ENCODE data around the gene USP17L27. TPM values are rescaled to one million over a fixed set of nuclear protein-coding genes. Genes with fewer than 3 reads are reported as not detected.
A peak's percentile ranks its signal among the peaks of the same experiment; 100 is the strongest.
"Not testable (repeated sequence)": the region's sequence is repeated elsewhere in the genome, so short reads cannot be mapped to it uniquely, and the experiment has no call there.

Gene USP17L27, protein sequence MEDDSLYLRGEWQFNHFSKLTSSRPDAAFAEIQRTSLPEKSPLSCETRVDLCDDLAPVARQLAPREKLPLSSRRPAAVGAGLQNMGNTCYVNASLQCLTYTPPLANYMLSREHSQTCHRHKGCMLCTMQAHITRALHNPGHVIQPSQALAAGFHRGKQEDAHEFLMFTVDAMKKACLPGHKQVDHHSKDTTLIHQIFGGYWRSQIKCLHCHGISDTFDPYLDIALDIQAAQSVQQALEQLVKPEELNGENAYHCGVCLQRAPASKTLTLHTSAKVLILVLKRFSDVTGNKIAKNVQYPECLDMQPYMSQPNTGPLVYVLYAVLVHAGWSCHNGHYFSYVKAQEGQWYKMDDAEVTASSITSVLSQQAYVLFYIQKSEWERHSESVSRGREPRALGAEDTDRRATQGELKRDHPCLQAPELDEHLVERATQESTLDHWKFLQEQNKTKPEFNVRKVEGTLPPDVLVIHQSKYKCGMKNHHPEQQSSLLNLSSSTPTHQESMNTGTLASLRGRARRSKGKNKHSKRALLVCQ
- polyA plus RNA-seq (2012; ENCODE audit: missing spikeins): not detected

DNA sequence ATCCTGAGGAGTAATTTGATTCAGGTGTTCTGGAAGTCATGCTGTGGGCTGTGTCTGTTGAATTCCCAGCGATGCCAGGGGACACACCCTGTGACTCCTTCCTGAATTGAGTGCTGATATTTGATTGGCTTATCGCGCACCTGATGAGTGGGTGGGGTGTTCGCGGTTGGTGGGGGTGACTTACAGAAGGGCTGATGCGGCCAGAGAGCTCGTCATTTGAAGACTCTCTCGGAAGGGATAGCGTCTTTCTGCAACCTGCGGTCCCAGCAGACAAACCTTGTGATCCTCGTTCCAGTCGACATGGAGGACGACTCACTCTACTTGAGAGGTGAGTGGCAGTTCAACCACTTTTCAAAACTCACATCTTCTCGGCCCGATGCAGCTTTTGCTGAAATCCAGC, at the start of gene USP17L27:
Gene USP17L27, plus strand, starts transcription at position 301 of the 400 bp plus-strand sequence. Its CDS starts 0 bp downstream, at position 301.
- DNase-seq (ENCODE audit: insufficient read length); FAIRE-seq: not testable (repeated sequence)

DNA sequence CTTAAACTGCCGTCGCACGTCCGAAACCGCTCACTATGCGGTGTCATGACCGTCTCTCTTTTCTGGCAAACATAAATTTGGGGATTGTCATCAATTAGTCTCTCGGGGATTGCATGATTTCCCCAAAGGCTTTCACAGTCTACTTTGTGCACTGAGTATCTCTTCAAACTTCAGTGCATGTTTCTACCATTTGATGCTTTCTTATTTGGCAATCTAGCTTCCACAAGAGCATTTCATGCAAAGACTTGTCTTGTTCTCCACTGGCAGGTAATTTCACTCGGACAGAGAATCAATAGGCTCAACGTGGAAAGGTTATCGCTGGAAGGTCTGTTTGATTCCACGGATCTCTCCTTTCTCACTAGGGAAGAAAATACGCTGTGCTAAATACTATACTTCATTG, 19.8 kb upstream of the USP17L27 start:
- not testable (repeated sequence) for FAIRE-seq; DNase-seq (ENCODE audit: insufficient read length)

DNA sequence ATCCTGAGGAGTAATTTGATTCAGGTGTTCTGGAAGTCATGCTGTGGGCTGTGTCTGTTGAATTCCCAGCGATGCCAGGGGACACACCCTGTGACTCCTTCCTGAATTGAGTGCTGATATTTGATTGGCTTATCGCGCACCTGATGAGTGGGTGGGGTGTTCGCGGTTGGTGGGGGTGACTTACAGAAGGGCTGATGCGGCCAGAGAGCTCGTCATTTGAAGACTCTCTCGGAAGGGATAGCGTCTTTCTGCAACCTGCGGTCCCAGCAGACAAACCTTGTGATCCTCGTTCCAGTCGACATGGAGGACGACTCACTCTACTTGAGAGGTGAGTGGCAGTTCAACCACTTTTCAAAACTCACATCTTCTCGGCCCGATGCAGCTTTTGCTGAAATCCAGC, 19.1 kb upstream of the USP17L27 start, which contains the start of gene USP17L24:
Gene USP17L24, plus strand, starts transcription at position 301 of the 400 bp plus-strand sequence. Its CDS starts 0 bp downstream, at position 301.
- not testable (repeated sequence) for DNase-seq (ENCODE audit: insufficient read length); FAIRE-seq

DNA sequence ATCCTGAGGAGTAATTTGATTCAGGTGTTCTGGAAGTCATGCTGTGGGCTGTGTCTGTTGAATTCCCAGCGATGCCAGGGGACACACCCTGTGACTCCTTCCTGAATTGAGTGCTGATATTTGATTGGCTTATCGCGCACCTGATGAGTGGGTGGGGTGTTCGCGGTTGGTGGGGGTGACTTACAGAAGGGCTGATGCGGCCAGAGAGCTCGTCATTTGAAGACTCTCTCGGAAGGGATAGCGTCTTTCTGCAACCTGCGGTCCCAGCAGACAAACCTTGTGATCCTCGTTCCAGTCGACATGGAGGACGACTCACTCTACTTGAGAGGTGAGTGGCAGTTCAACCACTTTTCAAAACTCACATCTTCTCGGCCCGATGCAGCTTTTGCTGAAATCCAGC, 14.3 kb upstream of the USP17L27 start, which contains the start of gene USP17L25:
Gene USP17L25, plus strand, starts transcription at position 301 of the 400 bp plus-strand sequence. Its CDS starts 0 bp downstream, at position 301.
- not testable (repeated sequence) for DNase-seq (ENCODE audit: insufficient read length); FAIRE-seq

DNA sequence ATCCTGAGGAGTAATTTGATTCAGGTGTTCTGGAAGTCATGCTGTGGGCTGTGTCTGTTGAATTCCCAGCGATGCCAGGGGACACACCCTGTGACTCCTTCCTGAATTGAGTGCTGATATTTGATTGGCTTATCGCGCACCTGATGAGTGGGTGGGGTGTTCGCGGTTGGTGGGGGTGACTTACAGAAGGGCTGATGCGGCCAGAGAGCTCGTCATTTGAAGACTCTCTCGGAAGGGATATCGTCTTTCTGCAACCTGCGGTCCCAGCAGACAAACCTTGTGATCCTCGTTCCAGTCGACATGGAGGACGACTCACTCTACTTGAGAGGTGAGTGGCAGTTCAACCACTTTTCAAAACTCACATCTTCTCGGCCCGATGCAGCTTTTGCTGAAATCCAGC, 9.6 kb upstream of the USP17L27 start, which contains the start of gene USP17L26:
Gene USP17L26, plus strand, starts transcription at position 301 of the 400 bp plus-strand sequence. Its CDS starts 0 bp downstream, at position 301.
- not testable (repeated sequence) for FAIRE-seq

DNA sequence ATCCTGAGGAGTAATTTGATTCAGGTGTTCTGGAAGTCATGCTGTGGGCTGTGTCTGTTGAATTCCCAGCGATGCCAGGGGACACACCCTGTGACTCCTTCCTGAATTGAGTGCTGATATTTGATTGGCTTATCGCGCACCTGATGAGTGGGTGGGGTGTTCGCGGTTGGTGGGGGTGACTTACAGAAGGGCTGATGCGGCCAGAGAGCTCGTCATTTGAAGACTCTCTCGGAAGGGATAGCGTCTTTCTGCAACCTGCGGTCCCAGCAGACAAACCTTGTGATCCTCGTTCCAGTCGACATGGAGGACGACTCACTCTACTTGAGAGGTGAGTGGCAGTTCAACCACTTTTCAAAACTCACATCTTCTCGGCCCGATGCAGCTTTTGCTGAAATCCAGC, 4.8 kb upstream of the USP17L27 start, which contains the start of gene USP17L5:
Gene USP17L5, plus strand, starts transcription at position 301 of the 400 bp plus-strand sequence. Its CDS starts 0 bp downstream, at position 301.
- not testable (repeated sequence) for DNase-seq (ENCODE audit: insufficient read length); FAIRE-seq

More for the DNA sequence above, 9.6 kb upstream of the USP17L27 start, which contains the start of gene USP17L26:
- DNase-seq (ENCODE audit: insufficient read length): not testable (repeated sequence)

DNA sequence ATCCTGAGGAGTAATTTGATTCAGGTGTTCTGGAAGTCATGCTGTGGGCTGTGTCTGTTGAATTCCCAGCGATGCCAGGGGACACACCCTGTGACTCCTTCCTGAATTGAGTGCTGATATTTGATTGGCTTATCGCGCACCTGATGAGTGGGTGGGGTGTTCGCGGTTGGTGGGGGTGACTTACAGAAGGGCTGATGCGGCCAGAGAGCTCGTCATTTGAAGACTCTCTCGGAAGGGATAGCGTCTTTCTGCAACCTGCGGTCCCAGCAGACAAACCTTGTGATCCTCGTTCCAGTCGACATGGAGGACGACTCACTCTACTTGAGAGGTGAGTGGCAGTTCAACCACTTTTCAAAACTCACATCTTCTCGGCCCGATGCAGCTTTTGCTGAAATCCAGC, 4.6 kb downstream of the USP17L27 start, which contains the start of gene USP17L28:
Gene USP17L28, plus strand, starts transcription at position 301 of the 400 bp plus-strand sequence. Its CDS starts 0 bp downstream, at position 301.
- not testable (repeated sequence) for DNase-seq (ENCODE audit: insufficient read length); FAIRE-seq

DNA sequence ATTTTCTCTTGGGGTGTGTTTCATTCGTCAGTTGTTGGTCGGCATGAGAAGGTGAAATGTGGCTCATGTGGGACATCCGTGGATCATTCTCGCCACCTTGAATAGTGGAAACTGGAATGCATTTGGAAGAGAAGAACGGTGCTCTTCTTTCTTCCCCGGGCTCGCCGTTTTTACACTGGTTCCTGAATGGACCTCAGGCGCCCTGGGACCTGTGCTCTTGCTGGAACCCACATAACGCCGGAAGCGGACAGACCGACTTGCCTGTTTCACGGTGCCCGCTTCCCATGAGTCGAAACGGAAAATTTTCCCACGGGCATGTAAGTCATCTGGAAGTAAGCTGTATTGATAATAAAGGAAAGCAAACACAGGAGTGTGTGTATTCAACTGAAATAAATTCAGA, 6.9 kb downstream of the USP17L27 start:
- not testable (repeated sequence) for DNase-seq (ENCODE audit: insufficient read length); FAIRE-seq

DNA sequence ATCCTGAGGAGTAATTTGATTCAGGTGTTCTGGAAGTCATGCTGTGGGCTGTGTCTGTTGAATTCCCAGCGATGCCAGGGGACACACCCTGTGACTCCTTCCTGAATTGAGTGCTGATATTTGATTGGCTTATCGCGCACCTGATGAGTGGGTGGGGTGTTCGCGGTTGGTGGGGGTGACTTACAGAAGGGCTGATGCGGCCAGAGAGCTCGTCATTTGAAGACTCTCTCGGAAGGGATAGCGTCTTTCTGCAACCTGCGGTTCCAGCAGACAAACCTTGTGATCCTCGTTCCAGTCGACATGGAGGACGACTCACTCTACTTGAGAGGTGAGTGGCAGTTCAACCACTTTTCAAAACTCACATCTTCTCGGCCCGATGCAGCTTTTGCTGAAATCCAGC, 9.4 kb downstream of the USP17L27 start, which contains the start of gene USP17L29:
Gene USP17L29, plus strand, starts transcription at position 301 of the 400 bp plus-strand sequence. Its CDS starts 0 bp downstream, at position 301.
- DNase-seq (ENCODE audit: insufficient read length); FAIRE-seq: not testable (repeated sequence)

DNA sequence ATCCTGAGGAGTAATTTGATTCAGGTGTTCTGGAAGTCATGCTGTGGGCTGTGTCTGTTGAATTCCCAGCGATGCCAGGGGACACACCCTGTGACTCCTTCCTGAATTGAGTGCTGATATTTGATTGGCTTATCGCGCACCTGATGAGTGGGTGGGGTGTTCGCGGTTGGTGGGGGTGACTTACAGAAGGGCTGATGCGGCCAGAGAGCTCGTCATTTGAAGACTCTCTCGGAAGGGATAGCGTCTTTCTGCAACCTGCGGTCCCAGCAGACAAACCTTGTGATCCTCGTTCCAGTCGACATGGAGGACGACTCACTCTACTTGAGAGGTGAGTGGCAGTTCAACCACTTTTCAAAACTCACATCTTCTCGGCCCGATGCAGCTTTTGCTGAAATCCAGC, 18.9 kb downstream of the USP17L27 start, which contains the start of gene USP17L30:
Gene USP17L30, plus strand, starts transcription at position 301 of the 400 bp plus-strand sequence. Its CDS starts 0 bp downstream, at position 301.
- not testable (repeated sequence) for FAIRE-seq; DNase-seq (ENCODE audit: insufficient read length)

DNA sequence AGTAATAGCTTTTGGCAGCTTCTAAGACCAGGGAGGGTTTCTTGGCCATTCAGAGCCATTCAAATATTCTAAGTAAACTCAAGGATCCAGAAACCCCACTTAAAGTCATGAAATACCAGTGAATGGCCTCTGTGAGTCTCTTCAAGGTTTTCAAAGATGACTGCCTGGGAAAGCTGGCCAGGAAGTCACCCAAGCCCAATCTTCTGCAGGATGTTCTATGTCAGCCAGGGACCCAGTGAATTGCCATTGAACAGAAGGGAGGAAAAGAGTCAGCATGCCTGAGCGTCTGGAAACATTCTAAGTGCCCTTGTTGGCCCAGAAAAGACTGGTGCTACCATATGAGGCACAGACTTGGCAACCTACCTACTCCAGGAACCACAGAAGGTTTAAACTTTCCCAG, 35.9 kb downstream of the USP17L27 start:
- DNase-seq (ENCODE audit: insufficient read length); FAIRE-seq: not testable (repeated sequence)

DNA sequence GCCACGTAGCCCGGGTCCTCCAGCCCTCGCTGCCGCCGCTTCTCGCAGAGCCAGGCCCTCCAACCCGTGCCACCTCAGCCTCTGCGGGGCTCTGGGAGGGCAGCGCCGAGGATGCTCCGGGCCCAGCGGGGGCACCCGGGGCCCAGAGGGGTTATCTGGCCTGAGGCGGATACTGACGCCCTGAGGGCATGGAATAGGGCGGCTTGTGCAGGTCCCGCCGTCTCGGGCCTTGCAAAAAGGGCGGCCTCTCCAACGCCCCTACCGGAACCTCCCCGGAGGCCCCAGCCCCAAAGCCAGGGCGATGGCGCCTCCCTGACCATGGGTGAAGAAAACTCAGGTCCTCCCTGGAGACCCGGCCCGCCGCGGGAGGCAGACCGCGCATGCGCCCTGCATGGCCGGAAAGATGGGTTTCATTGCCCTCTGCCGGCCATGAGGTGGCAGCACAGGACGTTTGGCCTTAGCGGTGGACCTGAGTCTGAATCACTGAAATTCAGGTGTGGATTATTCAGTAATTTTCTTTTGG, 37.1 kb downstream of the USP17L27 start:
- not testable (repeated sequence) for DNase-seq (ENCODE audit: insufficient read length)
- FAIRE-seq: peak; percentile 74

DNA sequence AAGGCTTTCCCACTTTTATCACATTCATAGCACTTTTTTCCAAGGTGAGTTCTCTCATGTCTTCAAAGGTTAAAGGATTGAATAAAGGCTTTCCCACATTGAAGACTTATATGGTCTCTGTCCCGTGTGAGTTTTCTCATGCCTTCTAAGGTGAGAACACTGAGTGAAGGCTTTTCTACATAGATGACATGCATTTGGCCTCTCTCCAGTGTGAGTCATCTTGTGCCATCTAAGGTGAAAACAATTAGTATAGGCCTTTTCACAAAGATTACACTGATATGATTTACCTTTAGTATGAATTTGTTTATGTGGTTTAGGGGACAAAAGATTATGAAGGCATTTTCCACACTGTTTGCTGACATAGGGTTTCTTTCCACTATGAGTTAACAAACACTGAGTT, 40.2 kb downstream of the USP17L27 start:
- FAIRE-seq (no peak), DNase-seq (ENCODE audit: insufficient read length) (no peak)
- no peak for TF ChIP-seq POLR2AphosphoS5 (IDR thresholded peaks at IDR 0.05; ENCODE audit: low read depth, low read length)
- no peak for TF ChIP-seq TAF1 (IDR thresholded peaks at IDR 0.05; ENCODE audit: borderline replicate concordance, low read depth, low read length)

DNA sequence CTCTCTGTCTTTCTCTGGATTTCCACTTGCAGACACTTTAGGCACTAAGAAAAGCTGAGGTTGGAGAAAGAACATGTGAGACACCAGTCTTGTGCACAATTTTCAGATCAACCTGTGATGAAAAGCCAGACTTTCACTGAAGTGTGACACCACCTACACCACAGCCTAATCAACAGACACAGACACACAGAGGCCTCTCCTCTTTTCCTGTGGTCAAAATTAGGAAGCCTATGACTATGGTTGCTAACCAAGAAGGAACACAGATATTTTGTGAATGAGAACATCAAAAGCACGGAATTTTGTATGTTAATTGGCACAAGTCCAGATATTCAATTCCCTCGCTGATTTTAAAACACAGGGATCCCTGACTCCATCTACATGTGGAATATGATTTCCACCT, 45.1 kb downstream of the USP17L27 start:
- not testable (repeated sequence) for DNase-seq (ENCODE audit: insufficient read length); FAIRE-seq

Data from GM12892 (cell line).